AG10803 (cell line): ENCODE measurements around the gene XKR7.
"Not testable (repeated sequence)": the region's sequence is repeated elsewhere in the genome, so short reads cannot be mapped to it uniquely, and the experiment has no call there.

Experiments used
- DNase-seq: peaks from one replicate; pipeline ENCODE4 v3.0.0; 2010; ENCODE audit warnings: low read depth
- H3K4me3 ChIP-seq: 2 replicates; pipeline ENCODE4 v1.5.1; 2011; ENCODE audit warnings: mild to moderate bottlenecking, low read length, control low read depth
- CTCF ChIP-seq: conservative IDR thresholded peaks from 2 replicates; pipeline ENCODE4 v1.5.1; 2011; ENCODE audit warnings: mild to moderate bottlenecking, low read length, control low read depth, inconsistent platforms

Gene XKR7

GRCh38 chr20:31923388-31924331, 44.3 kb upstream of the XKR7 start:
- DNase-seq: no peak
- H3K4me3 ChIP-seq: no peak overlapping the region
- no peak for TF ChIP-seq CTCF

- DNase-seq: no peak
- H3K4me3 ChIP-seq: no peak overlapping the region
- TF ChIP-seq CTCF: no peak
These were observed 43.4 kb upstream of the XKR7 start for GRCh38 chr20:31924561-31924960.

- H3K4me3 ChIP-seq: no peak overlapping the region
- no peak for DNase-seq
- no peak for TF ChIP-seq CTCF
These were observed 42.3 kb upstream of the XKR7 start for GRCh38 chr20:31925631-31926030.

GRCh38 chr20:31926493-31926892, 41.5 kb upstream of the XKR7 start:
- DNase-seq: no peak
- TF ChIP-seq CTCF: no peak
- no peak overlapping the region for H3K4me3 ChIP-seq

GRCh38 chr20:31927627-31928159, 40.3 kb upstream of the XKR7 start:
- no peak for DNase-seq
- TF ChIP-seq CTCF: no peak
- H3K4me3 ChIP-seq: no peak overlapping the region

- DNase-seq, H3K4me3 ChIP-seq: not testable (repeated sequence)
These were observed 38.3 kb upstream of the XKR7 start for GRCh38 chr20:31929631-31930030.

GRCh38 chr20:31930779-31931178, 37.2 kb upstream of the XKR7 start:
- no peak for TF ChIP-seq CTCF
- H3K4me3 ChIP-seq: no peak overlapping the region
- DNase-seq: no peak
